Placental pericyte (primary cell): ENCODE data around the gene GOLGA8J. TPM values are rescaled to one million over a fixed set of nuclear protein-coding genes. Genes with fewer than 3 reads are reported as not detected.

Experiments
- small RNA-seq: library from RNA; depleted of rRNA; stranded (forward); fragments of <200 nt; gene quantifications from one replicate; pipeline ENCODE3, GENCODE V24; 2012; ENCODE audit warnings: low replicate concordance
- total RNA-seq: library from RNA; depleted of rRNA; stranded (reverse); fragments of >200 nt; gene quantifications from 2 replicates; pipeline ENCODE4 v1.2.3, GENCODE V29; 2012

Gene GOLGA8J
- not detected in 2 replicates for total RNA-seq

GRCh38 chr15:30082655-30083054 is at the start of gene GOLGA8J:
TSS of gene GOLGA8J (plus strand) at chr15:30082955. CDS start at chr15:30083053, 98 bp downstream.

GRCh38 chr15:30134751-30135150 is 52.0 kb downstream of the GOLGA8J start, which contains the start of gene GOLGA8T:
TSS of gene GOLGA8T (plus strand) at chr15:30135051. CDS start at chr15:30135149, 98 bp downstream.

Small RNA genes lying within 50 kb of the gene (small RNA-seq; reads per million reads assigned to genes)
- gene RF00096, result not detected
- not detected for gene RN7SL673P

Other genes with a start within 250 kb of the GOLGA8J start
- not detected in 2 replicates for gene GOLGA8T, start 52.1 kb downstream of the GOLGA8J start, total RNA-seq